WERI-Rb-1 (cell line): ENCODE data around the gene PDE3A.

Experiments
- DNase-seq: peaks from one replicate; pipeline ENCODE4 v3.0.0-alpha.2; 2020
- H3K27ac ChIP-seq: fragments of 250-450 bp; sonication (Bioruptor Pico); 2 replicates; pipeline ENCODE4 v1.5.1; 2020; ENCODE audit warnings: mild to moderate bottlenecking, moderate library complexity
- H3K27me3 ChIP-seq: fragments of 250-450 bp; sonication (Bioruptor Pico); 2 replicates; pipeline ENCODE4 v1.5.1; 2021; ENCODE audit warnings: mild to moderate bottlenecking, low read depth, moderate library complexity; ENCODE audit not compliant: insufficient read depth, severe bottlenecking
- H3K36me3 ChIP-seq: fragments of 250-450 bp; sonication (Bioruptor Pico); 2 replicates; pipeline ENCODE4 v1.5.1; 2020; ENCODE audit warnings: mild to moderate bottlenecking, moderate library complexity
- H3K4me3 ChIP-seq: 2 replicates; pipeline ENCODE4 v1.5.1; 2011; ENCODE audit warnings: low read depth, mild to moderate bottlenecking, control low read depth, low read length
- H3K9me3 ChIP-seq: fragments of 250-450 bp; sonication (Bioruptor Pico); 2 replicates; pipeline ENCODE4 v1.5.1; 2021; ENCODE audit warnings: mild to moderate bottlenecking, moderate library complexity; ENCODE audit not compliant: severe bottlenecking
- TF ChIP-seq, protein P1 (sequence below): IDR thresholded peaks from 2 replicates; pipeline ENCODE4 v1.5.1; 2011; ENCODE audit warnings: low read depth, mild to moderate bottlenecking, control low read depth, inconsistent platforms, low read length

Gene PDE3A

DNA sequence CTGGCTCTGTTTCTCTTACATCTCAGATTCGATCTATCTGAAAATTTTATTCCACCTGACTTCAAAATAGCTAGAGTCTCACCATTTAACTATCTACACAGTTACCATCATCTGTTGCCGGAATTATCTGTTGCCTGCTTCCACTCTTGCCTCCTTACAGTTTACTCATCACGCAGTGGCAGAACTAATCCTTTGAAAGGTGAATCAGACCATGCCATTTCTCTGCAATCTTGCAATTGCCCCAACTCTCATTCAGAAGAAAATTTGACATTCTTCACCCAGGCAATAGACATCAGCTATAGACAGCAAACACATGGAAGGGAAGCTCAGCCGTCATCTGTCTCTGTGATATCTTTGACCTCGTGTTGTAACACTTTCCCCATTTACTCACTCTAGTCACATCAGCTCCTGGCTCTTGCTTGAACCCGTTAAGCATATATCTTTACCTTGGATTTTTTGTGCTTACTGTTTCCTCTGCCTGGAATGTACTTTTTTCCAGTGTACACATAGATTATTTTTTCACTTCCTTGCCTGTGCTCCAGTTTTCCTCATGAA lies 85.5 kb downstream of the PDE3A start:
- no peak for DNase-seq
- TF ChIP-seq, protein P1, sequence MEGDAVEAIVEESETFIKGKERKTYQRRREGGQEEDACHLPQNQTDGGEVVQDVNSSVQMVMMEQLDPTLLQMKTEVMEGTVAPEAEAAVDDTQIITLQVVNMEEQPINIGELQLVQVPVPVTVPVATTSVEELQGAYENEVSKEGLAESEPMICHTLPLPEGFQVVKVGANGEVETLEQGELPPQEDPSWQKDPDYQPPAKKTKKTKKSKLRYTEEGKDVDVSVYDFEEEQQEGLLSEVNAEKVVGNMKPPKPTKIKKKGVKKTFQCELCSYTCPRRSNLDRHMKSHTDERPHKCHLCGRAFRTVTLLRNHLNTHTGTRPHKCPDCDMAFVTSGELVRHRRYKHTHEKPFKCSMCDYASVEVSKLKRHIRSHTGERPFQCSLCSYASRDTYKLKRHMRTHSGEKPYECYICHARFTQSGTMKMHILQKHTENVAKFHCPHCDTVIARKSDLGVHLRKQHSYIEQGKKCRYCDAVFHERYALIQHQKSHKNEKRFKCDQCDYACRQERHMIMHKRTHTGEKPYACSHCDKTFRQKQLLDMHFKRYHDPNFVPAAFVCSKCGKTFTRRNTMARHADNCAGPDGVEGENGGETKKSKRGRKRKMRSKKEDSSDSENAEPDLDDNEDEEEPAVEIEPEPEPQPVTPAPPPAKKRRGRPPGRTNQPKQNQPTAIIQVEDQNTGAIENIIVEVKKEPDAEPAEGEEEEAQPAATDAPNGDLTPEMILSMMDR: no peak
- Histone ChIP-seq H3K27me3 (no peaks in the 10 kb centered on the region), H3K9me3 (no peaks in the 10 kb centered on the region), H3K27ac (no peak overlapping the region), H3K36me3 (no peaks in the 10 kb centered on the region), H3K4me3 (no peak overlapping the region)

DNA sequence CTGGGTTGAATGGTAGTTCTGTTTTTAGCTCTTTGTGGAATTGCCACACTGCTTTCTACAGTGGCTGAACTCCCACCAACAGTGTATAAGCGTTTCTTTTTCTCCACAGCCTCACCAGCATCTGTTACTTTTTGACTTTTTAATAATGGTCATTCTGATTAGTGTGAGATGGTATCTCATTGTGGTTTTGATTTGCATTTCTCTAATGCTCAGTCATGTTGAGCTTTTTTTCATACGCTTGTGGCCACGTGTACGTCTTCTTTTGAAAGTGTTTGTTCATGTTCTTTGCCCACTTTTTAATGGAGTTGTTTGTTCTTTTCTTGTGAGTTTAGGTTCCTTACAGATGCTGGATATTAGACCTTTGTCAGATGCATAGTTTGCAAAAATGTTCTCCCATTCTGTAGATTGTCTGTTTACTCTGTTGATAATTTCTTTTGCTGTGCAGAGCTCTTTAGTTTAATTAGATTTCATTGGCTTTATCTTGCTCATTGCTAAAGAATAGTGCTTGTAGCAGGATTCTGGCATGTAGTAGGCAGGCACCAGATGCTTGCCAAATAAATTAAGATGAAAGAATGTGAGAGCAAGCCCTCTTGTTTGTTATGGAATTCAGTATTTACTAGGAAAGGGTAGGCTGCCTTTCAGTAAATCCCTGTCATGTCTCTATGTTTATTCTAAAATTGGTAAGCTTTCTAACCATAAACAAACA lies 86.8 kb downstream of the PDE3A start:
- Histone ChIP-seq H3K9me3 (no peaks in the 10 kb centered on the region), H3K27me3 (no peaks in the 10 kb centered on the region), H3K27ac (no peak overlapping the region), H3K36me3 (no peaks in the 10 kb centered on the region), H3K4me3 (no peak overlapping the region)
- TF ChIP-seq, protein P1: no peak
- DNase-seq: no peak

DNA sequence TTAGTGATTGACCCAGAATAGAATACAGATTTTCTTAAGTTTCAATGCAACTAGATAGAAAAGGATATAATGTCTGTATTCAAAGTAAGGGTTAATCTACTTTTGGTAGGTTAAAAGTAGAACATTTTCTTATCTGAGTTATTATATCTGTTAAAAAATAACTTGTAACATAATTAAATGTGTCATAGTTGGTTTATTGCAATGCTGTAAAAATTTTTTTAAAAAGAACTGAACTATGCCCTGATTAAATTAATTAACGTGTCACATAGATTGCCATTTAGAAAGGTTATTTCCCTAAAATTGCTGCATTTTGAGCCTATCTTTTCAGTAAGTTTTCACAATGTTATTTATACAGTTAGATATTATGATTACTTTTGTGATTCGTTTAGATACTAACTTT lies 89.2 kb downstream of the PDE3A start:
- no peak overlapping the region for H3K27ac ChIP-seq
- DNase-seq: no peak
- TF ChIP-seq, protein P1: no peak
- no peak overlapping the region for H3K4me3 ChIP-seq
- H3K36me3 ChIP-seq: no peaks in the 10 kb centered on the region
- no peaks in the 10 kb centered on the region for H3K9me3 ChIP-seq
- H3K27me3 ChIP-seq: no peaks in the 10 kb centered on the region

DNA sequence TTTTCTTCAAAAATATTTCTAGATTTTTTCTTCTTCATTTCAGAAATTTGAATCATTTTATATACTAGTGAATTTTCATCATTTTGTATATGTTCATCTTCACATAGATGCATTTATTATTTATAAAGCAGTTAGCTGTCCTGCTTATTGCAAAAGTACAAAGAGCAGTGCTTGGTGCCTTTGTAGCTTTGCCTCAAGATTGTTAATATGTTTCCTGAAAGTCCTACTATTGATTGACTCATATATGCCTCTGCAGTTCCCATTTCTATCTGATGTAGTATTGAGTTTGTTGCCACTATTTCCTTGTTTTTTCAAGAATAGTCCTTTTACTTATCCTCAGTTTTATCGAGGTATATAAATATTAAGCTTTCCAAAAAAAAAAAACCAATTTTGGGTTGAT lies 89.7 kb downstream of the PDE3A start:
- DNase-seq: no peak
- no peaks in the 10 kb centered on the region for H3K9me3 ChIP-seq
- TF ChIP-seq, protein P1: no peak
- no peak overlapping the region for H3K27ac ChIP-seq
- H3K4me3 ChIP-seq: no peak overlapping the region
- H3K27me3 ChIP-seq: no peaks in the 10 kb centered on the region
- H3K36me3 ChIP-seq: no peaks in the 10 kb centered on the region

DNA sequence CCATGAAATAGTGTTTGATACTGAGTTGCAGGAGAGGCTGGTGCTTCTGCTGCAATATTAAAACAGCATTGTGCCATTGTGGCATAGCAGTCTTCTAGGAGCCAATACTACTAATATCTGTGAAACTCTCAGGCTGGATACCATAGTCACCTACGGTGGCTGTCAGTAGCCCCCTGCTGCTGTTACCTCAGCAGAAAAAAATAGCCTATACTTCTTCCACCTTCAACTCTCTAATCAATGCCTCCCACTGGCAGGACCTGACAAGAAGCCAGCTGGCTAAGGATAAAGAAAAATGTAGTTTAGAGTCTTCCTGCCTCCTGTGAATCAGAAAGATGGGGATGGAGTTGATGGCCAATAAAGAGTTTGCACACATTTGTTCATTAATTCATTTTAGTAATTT lies 91.6 kb downstream of the PDE3A start:
- Histone ChIP-seq H3K36me3 (no peaks in the 10 kb centered on the region), H3K4me3 (no peak overlapping the region), H3K27me3 (no peaks in the 10 kb centered on the region), H3K27ac (no peak overlapping the region), H3K9me3 (no peaks in the 10 kb centered on the region)
- no peak for DNase-seq
- TF ChIP-seq, protein P1: no peak

DNA sequence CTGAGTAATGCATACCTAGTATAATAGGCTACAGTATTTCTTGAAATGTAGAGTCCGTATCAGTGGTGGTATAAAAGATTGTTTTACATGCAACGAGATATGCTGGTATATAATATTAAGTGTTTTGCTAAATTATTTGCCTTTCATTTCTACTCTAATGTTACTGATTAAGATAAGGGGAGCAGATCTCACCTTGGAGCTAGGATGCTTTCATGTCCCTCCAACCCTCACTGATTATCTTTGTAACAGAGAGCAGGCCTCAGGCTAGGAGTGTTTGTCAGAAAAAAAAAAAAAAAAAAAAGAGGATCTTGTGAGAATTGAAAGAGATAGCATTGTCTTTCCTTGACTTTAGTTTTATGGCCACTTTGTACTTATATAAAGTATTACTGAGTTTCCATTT lies 92.6 kb downstream of the PDE3A start:
- H3K36me3 ChIP-seq: no peaks in the 10 kb centered on the region
- TF ChIP-seq, protein P1: no peak
- no peak for DNase-seq

More for the DNA sequence above, 92.6 kb downstream of the PDE3A start:
- Histone ChIP-seq H3K27me3 (no peaks in the 10 kb centered on the region), H3K9me3 (no peaks in the 10 kb centered on the region), H3K4me3 (no peak overlapping the region), H3K27ac (no peak overlapping the region)
